ENCODE data around the gene PXDN.

DNA sequence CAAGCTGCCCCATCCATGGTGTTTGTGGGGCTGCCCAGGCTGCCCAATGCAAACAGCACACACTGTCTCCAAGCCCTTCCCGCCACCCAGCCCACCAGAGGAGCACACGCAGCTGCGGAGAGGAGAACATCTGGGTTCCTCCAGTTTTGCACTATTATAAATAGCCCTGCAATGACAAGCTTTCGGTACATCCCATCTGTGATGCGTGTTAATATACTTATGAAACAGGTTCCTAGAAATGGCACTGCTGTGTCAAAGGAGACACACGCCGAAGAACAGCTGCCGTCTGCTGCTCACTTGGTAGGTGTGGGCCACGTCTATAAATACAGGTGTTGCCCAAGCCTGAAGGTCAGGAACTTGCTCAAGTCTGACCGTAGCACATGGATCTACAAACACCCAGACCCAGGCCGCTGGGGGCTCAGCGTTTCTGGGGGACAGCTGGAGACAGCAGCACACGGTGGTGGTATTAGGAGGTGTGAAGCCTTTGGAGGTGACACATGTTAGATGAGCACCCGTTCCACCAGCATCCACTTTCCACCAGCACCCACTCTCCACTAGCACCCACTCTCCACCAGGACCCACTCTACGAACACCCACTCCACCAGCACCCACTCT lies 34.3 kb downstream of the PXDN start:
- TF ChIP-seq GATA3 (IDR thresholded peaks at IDR 0.05; ENCODE audit: low read depth, low read length) (no peak), GATA2 (IDR thresholded peaks at IDR 0.05; ENCODE audit: low read depth, low read length) (no peak)
